IPS DF 6.9 (cell line): Measurements from ENCODE around the gene ASGR1.
A peak's percentile ranks its signal among the peaks of the same experiment; 100 is the strongest.
"Not testable (repeated sequence)": the region's sequence is repeated elsewhere in the genome, so short reads cannot be mapped to it uniquely, and the experiment has no call there.

Experiments
- DNase-seq: peaks from one replicate; pipeline ENCODE4 v3.0.0-alpha.2; 2013; ENCODE audit warnings: low read depth, low spot score
- H3K27ac ChIP-seq: one replicate; pipeline ENCODE4 v1.5.1; 2013; ENCODE audit warnings: low read length, control low read depth
- H3K27me3 ChIP-seq: 2 replicates; pipeline ENCODE4 v1.6.1; 2013; ENCODE audit warnings: mild to moderate bottlenecking, low read length; ENCODE audit not compliant: control insufficient read depth, insufficient read depth
- H3K36me3 ChIP-seq: 2 replicates; pipeline ENCODE4 v1.6.1; 2013; ENCODE audit warnings: low read length; ENCODE audit not compliant: control insufficient read depth, insufficient read depth
- H3K4me1 ChIP-seq: 2 replicates; pipeline ENCODE4 v1.6.1; 2013; ENCODE audit warnings: low read length; ENCODE audit not compliant: control insufficient read depth, insufficient read depth
- H3K4me3 ChIP-seq: 2 replicates; pipeline ENCODE4 v1.5.1; 2013; ENCODE audit warnings: mild to moderate bottlenecking, low read length
- H3K9me3 ChIP-seq: 2 replicates; pipeline ENCODE4 v1.6.1; 2013; ENCODE audit warnings: low read length, inconsistent platforms; ENCODE audit not compliant: control insufficient read depth, insufficient read depth
- WGBS: extraction: QIAGEN DNeasy Blood & Tissue Kit; methylation state at CpG from one replicate; pipeline ENCODE4 v1.1.7; 2013; ENCODE audit warnings: mixed read lengths, missing lambda C conversion rate; ENCODE audit not compliant: insufficient read length, insufficient coverage; 5-methylcytosine and 5-hydroxymethylcytosine counted together

The ASGR1 gene

DNA sequence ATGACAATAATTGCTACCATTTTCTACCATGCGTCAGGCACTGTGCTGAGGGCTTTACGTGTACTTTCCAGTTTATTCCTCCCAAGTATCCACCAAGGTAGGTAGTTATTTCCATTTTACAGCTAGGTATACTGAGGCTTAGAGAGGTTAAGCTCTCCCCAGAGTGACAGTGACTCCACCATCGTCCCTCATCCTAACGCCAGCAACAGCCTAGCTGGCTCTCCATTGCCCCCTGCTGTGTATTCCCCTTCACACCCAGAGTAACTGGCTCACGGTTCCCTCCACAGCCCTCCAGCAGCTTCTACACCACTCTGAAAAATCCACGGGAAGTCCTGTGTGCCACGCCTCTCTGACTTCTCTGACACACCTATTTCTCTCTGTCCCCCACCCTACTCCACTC lies 7.1 kb upstream of the ASGR1 start:
- no peak overlapping the region for H3K27ac ChIP-seq
- no peaks in the 10 kb centered on the region for H3K9me3 ChIP-seq
- H3K36me3 ChIP-seq: peaks cover 3% of the 10 kb centered on the region; the same call in 1 of the 2 replicates
- no peak overlapping the region for H3K4me3 ChIP-seq
- DNase-seq: no peak
- no CpG with 5 or more reads among the region's 7 CpGs for WGBS
- H3K4me1 ChIP-seq: peaks cover 1% of the 10 kb centered on the region; the same call in 1 of the 2 replicates
- no peaks in the 10 kb centered on the region for H3K27me3 ChIP-seq

DNA sequence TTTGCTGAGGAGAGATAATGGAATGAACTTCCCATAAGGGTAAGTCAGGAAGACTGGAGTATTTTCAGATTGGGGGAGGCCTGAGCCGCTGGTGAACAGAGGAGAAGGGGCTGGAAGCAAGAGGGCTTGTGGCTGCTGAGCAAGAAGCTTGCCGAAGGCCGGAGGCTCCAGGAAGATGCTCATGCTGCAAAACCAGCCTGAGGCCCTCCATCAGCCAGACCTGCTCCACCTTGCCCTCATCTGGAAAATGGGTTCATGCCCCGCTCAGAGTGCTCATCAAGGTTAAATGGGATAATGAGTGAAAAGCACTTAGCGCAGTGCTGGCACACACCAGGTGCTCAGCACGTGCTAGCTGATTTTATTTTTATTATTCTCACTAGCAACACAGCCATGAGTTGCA lies 5.5 kb upstream of the ASGR1 start:
- Histone ChIP-seq H3K4me1 (peaks cover 1% of the 10 kb centered on the region; the same call in 1 of the 2 replicates), H3K27ac (no peak overlapping the region), H3K9me3 (no peaks in the 10 kb centered on the region), H3K27me3 (no peaks in the 10 kb centered on the region), H3K36me3 (0 out of 2 replicates have a peak, but pooled peaks cover 2% of the 10 kb centered on the region), H3K4me3 (no peak overlapping the region)
- no CpG with 5 or more reads among the region's 6 CpGs for WGBS
- no peak for DNase-seq

DNA sequence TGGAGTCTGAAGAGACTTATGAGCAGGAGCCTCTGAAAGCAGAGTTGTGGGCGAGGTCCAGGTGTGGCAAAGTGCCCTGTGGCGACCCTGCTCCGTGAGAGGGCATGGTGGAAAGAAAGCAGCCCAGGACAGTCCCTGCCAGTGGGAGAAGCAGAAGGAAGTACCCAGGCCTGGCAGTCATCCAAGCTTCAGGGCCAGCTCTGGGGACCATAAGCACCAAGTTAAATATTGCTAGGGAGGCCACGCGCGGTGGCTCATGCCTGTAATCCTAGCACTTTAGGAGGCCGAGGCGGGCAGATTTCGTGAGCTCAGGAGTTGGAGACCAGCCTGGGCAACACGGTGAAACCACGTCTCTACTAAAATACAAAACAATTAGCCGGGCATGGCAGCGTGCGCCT lies 4.9 kb upstream of the ASGR1 start:
- H3K27ac ChIP-seq: no peak overlapping the region
- H3K27me3 ChIP-seq: no peaks in the 10 kb centered on the region
- whole genome bisulfite sequencing: no CpG with 5 or more reads among the region's 14 CpGs
- no peaks in the 10 kb centered on the region for H3K36me3 ChIP-seq
- peaks cover 1% of the 10 kb centered on the region; the same call in 1 of the 2 replicates for H3K4me1 ChIP-seq
- no peak for DNase-seq
- no peaks in the 10 kb centered on the region for H3K9me3 ChIP-seq
- H3K4me3 ChIP-seq: no peak overlapping the region

DNA sequence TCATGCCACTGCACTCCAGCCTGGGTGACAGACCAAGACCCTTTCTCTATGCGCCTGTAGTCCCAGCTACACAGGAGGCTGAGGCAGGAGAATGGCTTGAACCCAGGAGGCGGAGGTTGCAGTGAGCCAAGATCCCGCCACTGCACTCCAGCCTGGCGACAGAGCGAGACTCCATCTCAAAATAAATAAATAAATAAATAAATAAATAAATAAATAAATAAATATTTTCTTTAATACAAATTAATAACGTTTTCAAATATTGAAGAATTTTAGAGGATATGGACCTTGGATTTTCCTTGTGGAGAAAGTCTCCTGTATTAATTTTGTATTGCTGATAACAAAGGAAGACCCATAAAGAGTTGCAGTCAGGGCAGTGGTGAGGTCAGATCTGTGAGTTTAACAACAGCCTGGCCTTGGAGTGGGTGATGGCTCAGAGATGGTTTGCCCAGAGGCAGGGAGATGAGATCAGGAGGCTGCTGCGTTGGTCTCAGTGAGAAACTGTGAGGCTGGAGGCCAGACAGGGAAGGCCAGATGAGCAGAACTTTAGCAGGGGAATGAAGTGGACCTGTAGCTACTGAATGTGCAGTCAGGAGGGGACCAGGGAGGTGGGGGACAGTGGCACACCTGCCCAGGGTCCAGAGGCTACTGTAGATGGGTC lies 4.4 kb upstream of the ASGR1 start:
- Histone ChIP-seq H3K27ac (no peak overlapping the region), H3K36me3 (no peaks in the 10 kb centered on the region), H3K27me3 (no peaks in the 10 kb centered on the region), H3K9me3 (no peaks in the 10 kb centered on the region), H3K4me1 (peaks cover 1% of the 10 kb centered on the region; the same call in 1 of the 2 replicates), H3K4me3 (no peak overlapping the region)
- DNase-seq: no peak
- WGBS: no CpG with 5 or more reads among the region's 7 CpGs

DNA sequence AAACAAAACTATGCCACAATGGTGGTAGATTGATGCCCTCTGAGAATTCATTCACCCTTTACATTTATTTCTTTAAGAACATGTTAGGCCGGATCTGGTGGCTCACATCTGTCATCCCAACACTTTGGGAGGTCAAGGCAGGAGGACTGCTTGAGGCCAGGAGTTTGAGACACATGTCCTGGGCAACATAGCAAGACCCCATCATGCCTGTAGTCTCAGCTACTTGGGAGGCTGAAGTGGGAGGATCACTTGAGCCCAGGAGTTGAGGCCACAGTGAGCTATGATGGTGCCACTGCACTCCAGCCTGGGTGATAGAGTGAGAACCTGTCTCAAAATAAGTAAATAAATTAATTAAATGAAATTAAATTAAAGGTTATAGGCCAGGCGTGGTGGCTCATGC lies 2.9 kb upstream of the ASGR1 start:
- not testable (repeated sequence) for H3K4me3 ChIP-seq, H3K9me3 ChIP-seq, H3K27ac ChIP-seq, H3K27me3 ChIP-seq, H3K36me3 ChIP-seq, H3K4me1 ChIP-seq, DNase-seq
- WGBS: no CpG with 5 or more reads among the region's 2 CpGs

DNA sequence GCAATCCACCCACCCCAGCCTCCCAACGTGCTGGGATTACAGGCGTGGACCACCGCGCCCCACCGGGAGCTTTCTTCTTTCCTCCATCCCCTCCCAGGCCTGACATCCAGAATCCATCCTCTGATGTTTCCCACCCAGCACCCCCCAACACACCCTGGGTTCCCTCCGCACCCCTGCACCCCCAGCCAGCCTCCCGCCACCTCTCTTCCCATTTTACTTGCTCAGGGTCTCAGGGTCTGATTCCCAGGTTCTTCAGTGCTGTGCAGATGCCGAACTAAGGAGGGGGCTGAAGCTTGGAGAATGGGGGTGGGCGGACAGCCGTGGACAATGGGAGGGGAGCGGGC lies 225 bp downstream of the ASGR1 start:
- Histone ChIP-seq H3K36me3 (no peaks in the 10 kb centered on the region), H3K4me1 (peaks cover 1% of the 10 kb centered on the region; the same call in 1 of the 2 replicates), H3K27ac (no peak overlapping the region), H3K4me3 (no peak overlapping the region), H3K27me3 (peaks cover 3% of the 10 kb centered on the region; the same call in 1 of the 2 replicates), H3K9me3 (no peaks in the 10 kb centered on the region)
- WGBS: no CpG with 5 or more reads among the region's 11 CpGs
- DNase-seq: no peak

DNA sequence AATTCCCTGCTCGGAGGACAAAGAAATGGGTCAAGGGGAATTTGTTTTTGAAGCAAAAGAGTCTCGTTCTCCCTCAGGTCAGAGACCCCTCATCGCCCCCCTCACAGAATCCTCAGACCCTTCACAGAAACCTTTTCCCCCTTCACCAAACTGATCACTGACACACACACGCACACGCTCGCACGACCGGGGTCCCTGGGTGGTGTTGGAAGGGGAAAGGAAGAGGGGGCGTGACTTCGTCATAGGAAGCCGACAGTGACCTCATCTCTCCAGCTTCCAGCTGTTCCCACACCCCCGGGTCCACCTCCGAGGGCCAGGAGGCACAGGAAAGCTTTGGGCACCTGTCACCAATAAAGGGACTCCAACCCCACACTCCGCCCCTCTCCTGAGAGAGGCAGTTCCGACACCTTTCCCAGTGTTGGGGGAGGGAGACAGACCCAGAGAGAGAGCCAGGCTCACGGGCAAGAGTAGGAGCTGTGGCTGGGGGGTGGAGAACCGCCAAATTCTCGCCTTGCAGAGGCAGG lies 1.2 kb downstream of the ASGR1 start:
- H3K4me3 ChIP-seq: peak overlapping the region; percentile 45; the same call in 1 of the 2 replicates
- H3K9me3 ChIP-seq: no peaks in the 10 kb centered on the region
- H3K4me1 ChIP-seq: no peaks in the 10 kb centered on the region
- H3K27me3 ChIP-seq: peaks cover 3% of the 10 kb centered on the region; the same call in 1 of the 2 replicates
- no CpG with 5 or more reads among the region's 18 CpGs for WGBS
- no peak for DNase-seq
- no peaks in the 10 kb centered on the region for H3K36me3 ChIP-seq
- no peak overlapping the region for H3K27ac ChIP-seq

DNA sequence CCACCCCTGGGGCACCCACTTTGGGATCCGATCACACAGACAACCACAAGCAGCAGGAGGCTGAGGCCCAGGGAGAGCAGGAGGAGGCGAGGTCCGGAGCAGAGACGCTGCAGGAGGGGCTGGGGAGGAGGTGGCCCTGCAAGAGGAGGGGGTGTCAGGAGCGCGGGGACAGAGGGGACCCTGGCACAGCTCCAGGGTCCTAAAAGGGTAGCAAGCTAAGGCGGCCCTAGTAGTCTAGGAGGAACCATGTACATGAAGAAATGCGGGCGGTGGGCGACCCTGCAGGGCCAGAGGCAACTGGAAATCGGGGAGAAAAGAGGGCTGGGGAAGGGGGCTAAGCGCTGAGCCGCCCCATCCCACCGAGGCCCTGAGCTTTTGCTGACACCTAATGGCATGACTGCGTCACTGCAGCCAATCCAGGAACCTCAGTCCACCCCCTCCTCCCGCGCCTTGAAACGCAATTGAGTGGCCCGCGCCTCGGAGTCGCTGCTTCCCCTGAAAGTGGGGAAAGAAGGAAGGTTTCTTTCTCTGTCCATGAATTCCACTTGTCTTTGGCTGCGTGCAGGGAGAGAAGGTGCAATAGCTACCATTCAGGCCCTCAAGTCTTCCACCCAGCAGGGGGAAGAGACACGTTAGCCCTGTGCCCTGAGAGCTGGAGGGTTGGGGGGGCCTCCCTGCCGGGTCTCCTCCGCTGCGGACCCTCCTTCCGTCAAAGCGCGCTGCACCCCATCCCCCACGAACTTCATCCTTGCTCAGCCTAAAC lies 1.8 kb downstream of the ASGR1 start:
- Histone ChIP-seq H3K27me3 (peaks cover 3% of the 10 kb centered on the region; the same call in 1 of the 2 replicates), H3K27ac (no peak overlapping the region), H3K9me3 (no peaks in the 10 kb centered on the region), H3K4me3 (peak overlapping the region; percentile 45; the same call in 1 of the 2 replicates), H3K4me1 (no peaks in the 10 kb centered on the region), H3K36me3 (no peaks in the 10 kb centered on the region)
- WGBS: no CpG with 5 or more reads among the region's 31 CpGs
- no peak for DNase-seq

DNA sequence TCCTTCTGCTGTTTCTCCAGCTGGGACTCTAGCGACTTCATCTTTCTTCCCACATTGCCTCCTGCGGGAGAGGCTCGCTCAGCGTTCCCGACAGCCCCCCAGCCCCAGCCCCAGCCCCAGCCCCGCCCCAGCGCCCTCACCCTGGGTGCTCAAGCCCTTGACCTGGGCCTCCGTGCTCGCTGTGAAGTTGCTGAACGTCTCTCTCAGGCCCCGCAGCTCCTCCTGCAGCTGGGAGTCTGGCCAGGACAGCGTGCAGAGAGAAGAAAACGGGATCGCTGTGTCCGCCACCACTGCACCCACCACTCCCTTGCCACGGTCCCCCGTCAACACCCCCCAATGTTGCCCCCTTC lies 2.4 kb downstream of the ASGR1 start:
- Histone ChIP-seq H3K4me1 (no peaks in the 10 kb centered on the region), H3K27me3 (peaks cover 3% of the 10 kb centered on the region; the same call in 1 of the 2 replicates), H3K4me3 (peak overlapping the region; percentile 45; the same call in 1 of the 2 replicates), H3K36me3 (no peaks in the 10 kb centered on the region), H3K27ac (no peak overlapping the region), H3K9me3 (no peaks in the 10 kb centered on the region)
- WGBS: no CpG with 5 or more reads among the region's 17 CpGs
- no peak for DNase-seq

DNA sequence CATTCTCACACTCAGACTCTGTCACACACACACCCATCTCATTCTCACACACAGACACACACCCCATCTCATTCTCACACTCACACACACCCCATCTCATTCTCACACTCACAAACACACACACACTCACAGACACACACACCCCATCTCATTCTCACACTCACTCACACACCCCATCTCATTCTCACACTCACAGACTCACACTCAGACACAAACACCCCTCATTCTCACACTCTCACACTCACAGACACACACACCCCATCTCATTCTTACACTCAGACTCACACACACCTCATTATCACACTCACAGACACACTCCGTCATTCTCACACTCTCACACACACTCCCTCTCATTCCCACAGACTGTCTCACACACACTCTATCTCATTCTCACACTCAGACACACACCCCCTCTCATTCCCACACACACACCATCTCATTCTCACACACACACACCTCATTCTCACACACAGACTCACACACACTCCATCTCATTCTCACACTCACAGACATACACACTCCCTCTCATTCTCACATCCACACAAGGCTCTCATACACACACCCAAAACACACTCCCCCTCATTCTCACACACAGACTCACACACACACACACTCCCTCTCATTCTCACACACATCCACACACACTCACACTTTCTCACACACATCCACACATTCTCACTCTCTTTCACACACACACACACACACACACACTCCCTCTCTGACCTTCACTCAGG lies 2.9 kb downstream of the ASGR1 start:
- H3K4me1 ChIP-seq: no peaks in the 10 kb centered on the region
- 100% methylated on average over 1 of the region's 1 CpG for WGBS
- H3K4me3 ChIP-seq: no peak overlapping the region

More for the DNA sequence above, 2.9 kb downstream of the ASGR1 start:
- H3K27ac ChIP-seq: no peak overlapping the region
- no peaks in the 10 kb centered on the region for H3K9me3 ChIP-seq
- DNase-seq: no peak
- no peaks in the 10 kb centered on the region for H3K36me3 ChIP-seq
- peaks cover 3% of the 10 kb centered on the region; the same call in 1 of the 2 replicates for H3K27me3 ChIP-seq
